Measurements from ENCODE around the gene AKAP1.
A peak's percentile ranks its signal among the peaks of the same experiment; 100 is the strongest.
"Not testable (repeated sequence)": the region's sequence is repeated elsewhere in the genome, so short reads cannot be mapped to it uniquely, and the experiment has no call there.

The AKAP1 gene

DNA sequence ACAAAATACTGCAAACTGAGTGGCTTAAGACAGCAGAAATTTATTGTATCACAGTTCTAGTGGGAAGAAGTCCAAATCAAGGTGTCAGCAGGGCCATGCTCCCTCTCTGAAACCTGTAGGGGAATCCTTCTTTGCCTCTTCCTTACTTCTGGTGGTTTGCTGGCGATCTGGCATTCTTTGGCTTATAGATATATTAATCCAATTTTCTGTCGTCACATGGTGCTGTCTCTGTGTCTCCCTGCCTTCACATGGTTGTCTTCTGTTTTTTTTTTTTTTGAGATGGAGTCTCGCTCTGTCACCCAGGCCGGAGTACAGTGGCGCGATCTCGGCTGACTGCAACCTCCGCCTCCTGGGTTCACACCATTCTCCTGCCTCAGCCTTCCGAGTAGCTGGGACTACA lies 6.8 kb upstream of the AKAP1 start:
- no peak for DNase-seq

DNA sequence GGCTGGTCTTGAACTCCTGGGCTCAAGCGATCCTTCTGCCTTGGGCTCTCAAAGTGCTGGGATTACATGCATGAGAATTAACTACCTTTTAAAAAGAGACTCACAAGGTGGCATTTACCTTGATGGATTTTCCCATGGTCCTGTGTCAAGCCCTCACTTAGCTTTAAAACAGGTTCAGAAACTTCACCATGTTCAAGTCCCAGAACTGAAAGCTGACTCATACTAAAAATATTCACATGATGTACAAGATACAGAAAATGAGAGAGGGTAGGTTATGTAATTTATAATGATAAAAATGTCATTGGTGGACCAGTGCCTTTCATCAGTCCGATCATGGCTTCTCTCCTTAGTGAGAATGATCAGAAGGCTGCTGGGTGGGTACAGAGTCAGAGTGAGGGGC lies 4.3 kb upstream of the AKAP1 start:
- no peak for DNase-seq

DNA sequence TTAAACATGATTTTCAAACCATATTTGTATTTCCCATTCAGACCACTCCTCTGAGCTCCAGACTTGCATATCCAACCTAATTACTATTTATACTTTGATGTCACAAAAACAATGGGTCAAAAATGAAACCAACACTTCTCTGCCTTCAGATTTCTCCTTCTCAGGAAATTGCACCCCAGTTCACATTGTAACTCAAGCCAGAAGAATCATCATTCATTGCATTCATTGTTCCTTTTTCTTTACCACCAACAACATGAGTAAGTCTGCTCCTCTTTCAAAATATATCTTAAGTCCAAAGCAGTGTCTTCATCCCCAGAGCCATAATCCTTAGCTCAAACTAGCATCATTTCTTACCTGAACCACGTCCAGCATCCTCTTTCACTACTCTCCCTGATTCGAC lies 2.6 kb upstream of the AKAP1 start:
- no peak for DNase-seq

DNA sequence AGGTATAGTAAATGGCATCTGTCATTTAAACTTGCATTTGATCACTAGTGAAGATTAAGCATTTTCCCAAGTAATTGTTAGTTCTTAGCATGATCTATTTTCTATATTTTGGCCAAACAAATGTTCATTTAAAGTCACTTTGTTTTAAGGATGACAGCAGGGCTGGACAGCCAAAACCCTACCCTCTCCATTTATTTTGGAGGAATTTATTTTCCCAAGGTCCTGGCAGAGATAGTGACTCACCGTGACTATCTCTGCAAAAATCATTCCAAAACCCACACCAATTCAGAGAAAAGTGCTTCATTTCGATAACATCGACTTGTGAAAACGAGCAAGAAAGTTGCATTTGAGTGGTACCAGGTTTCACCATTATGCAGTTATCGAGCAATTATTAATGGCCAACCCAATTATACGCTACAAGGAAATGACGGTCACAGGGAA lies 665 bp upstream of the AKAP1 start:
- DNase-seq, result no peak

DNA sequence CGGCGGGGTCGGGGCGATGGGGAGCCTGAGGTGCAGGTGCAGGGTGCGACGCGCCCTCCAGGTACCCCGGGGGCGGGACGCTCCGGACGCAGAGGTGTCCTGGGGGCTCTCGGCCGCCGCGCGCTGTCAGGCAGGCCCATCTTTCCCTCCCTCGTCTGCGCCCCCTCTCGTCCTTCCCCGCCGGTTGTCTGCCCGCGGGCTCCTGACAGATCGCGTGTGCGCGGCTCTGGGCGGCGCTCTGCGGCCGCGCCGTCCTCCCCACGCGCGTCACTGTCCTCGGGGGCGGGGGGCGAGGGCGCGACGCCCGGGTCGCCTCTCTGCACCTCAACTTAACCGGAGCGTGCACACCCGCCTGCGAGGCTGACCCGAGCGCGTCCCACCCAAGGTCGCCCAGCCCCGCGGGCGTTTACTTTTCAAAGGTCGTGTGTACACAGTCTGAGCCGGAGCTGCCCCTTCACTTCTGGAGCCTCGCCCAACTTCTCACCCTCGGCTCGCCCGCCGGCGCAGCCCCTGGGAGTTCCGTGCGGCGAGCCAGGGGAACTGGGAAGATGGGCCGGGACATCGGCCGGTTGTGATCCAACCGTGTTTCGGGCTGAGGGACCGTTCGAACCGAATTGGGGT lies 512 bp downstream of the AKAP1 start:
- DNase-seq, result peak; percentile 90

DNA sequence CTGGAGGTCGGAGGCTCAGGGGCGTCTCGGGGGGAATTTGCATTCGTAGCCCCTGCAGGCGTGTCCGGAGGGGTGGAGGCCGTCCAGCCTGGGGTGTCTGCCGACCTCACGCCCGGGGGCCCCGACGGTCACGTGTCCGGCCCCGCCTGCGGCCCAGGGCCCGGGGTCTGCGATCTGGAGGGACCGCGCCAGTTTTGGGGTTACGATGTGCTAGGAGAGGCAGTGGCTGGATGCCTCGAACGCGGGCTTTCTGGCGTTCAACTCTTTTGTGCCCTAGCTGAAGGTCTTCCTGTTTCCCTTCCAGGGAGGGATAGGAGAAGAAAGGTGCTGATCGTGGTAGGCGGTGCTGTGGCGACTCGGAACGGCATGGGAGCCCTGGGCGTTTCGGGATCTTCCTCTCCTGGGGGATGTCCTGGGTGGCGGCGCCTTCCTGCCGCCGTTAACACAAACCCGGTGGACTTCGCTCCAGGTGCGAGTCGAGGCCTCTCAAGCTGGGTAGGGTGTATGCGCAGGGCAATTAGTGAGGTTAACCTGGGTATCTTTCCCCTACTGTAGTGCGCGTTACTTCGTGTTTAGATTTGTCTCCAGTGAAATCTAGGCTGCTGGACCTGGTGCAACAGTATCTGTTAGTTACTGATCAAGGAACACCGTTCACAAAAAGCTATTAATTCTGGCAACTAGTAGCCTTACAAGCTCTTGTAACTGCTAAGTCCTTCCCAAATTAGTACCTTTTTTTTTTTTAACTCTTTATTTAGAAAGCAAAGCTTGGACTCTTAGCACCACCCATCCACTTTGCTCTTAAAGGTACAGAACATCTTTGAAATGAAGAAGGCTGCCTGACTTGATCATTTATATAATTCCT lies 1.3 kb downstream of the AKAP1 start:
- peak; percentile 66 for DNase-seq

DNA sequence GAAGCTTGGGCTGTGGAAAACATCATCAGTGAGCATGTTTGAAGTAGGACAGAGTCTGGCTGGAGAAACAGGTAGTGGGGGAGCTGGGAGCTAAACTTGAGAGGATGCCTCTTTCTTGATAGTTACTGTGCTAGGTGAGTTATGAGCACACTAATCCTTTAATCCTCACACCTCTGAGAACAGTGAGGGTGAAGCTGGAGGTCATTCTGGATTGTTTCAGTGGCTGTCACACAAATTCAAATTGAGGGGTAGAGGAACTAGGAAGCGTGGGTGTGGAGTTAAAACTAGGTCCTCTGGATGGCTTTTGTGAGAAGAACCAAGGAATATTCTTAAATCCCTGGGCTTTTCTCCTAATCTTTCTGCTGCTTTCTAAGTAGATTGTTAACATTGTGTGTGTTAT lies 3.3 kb downstream of the AKAP1 start:
- no peak for DNase-seq

DNA sequence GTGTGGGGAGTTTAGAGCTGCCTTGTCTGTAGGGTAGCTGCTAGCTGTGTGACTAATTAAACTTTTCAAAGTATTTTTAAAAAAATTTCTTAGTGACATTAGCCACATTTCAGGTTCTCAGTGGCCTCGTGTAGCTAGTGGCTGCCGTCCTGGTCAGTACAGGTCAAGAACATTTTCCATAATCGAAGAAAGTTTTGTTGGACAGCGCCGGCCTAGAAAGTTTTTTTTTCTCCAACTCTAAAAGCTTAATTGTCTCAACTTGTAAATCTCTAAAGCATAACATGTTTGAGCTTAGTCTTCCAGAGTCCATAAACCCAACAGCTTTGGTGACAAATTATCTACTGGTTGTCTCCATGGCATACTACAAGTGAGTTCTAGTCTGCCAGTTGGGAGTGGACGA lies 4.3 kb downstream of the AKAP1 start:
- no peak for DNase-seq

DNA sequence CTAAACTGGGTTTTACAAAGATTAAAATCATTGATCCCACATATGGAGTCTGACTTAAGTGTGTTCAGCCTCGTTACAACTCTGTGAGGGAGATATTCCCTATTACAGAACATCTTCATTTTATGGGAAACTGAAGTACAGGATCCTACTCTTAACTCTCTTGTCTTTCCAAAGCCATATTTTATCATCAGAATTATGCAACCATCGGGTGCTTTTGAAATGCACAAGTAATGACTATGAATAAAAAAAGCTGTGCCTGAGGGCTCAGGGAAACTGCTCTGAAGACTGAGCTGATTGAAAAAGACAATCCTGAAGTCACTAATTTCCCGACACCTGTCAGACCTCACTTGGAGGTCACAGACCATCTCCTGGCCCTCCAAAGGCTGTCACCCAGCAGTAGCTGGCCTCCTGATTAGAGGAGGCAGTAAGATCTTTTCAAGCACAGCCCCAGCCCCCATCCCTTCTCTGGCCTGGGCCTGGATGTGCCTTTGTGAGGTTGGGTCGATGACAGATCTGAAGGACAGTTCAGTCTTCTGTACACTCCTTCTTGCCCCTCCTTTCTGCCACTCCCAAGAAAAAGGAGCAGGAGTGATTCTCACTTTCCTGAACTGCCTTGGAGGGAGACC lies 5.6 kb downstream of the AKAP1 start:
- no peak for DNase-seq

DNA sequence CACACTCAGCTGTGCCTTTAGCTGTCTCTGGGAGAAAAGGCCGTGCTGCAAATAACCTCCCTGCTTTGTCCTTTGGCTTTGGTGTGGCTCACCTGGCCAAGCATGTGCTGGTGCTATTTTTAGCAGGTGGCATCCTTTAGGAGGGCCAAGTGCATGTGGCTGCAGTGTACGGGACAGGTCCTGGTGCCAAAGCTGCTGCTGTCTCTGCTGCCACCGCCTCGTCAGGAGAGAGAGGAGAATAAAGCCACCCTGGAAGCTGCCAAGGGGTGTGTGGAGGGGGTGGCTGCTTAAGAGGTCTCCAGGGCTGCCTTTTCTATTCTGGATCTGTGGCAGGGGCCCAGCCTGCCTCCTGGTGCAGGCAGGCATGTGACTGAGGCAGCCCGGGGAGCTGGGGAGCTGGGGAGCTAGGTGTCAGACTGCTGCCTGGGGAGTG lies 6.2 kb downstream of the AKAP1 start:
- no peak for DNase-seq

DNA sequence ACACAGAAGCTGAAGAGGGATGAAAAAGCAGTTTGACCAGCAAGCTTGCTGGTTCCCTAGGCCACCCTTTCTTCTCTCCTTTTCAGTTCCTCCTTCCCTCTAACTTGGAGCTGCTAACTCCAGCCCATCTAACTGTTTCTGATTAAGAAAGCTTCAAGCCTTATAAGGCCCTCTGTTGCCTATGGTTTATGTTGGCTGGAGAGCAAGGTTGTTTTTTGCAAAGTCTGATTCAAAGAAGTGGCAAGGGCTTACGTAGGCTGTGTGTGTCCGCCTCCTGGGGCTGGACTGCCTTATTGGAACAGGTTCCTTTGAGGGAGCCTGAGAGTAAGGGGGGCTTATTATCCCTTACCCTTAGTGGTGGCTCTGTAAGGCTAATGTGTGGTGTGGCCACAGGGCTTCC lies 7.1 kb downstream of the AKAP1 start:
- DNase-seq, result no peak

DNA sequence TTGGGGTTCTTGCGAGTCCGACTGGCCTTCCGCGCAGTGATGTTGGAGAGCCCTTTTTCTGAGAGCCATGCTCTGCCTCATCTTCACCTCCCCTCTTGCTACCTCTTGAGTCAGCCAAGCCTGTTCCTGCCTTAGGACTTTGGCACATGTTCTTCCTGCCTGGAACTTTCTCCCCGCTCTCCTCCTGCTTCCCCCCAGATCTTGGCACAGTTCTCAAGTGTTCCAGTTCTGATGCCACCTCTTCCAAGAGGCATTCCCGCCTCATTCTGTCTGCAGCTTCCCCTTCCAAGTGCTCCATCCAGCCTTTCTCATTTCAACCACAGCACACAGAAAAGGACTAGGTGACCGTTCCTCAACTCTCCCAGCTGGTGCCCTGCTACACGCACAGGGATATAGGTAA lies 7.7 kb downstream of the AKAP1 start:
- DNase-seq, result no peak

DNA sequence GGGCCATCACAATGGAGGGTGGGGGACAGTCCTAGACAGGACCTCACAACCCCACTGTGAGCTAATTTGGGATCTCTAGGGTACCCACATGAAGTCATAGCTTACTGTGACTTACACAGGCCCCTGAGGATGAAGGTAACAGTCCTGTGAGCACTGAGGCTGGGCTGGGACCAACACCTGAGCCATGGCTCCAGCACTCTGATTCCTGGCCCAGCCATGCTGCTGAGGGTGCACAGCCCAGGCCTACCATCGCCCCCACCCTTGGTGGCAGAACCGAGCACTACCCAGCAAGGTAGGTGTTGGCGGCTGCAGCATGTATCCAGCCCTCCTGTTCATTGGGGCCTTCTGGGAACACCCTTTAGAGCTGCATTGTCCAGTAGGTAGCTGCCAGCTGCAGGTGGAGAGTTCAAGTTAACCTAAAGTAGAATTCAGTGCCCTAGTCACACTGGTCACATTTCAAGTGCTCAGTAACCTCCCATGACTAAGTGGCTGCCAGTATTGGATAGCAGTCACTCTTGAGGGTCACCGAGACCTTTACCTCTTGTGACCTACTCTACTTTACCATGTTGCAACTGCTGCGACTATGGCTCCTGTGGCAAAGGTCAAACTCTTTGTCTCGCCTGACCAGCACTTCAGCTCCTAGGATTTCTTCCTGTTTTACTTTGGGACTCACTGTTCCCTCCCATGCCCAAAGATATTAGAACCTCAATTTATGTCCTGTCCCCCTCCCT lies 11.6 kb downstream of the AKAP1 start:
- no peak for DNase-seq

DNA sequence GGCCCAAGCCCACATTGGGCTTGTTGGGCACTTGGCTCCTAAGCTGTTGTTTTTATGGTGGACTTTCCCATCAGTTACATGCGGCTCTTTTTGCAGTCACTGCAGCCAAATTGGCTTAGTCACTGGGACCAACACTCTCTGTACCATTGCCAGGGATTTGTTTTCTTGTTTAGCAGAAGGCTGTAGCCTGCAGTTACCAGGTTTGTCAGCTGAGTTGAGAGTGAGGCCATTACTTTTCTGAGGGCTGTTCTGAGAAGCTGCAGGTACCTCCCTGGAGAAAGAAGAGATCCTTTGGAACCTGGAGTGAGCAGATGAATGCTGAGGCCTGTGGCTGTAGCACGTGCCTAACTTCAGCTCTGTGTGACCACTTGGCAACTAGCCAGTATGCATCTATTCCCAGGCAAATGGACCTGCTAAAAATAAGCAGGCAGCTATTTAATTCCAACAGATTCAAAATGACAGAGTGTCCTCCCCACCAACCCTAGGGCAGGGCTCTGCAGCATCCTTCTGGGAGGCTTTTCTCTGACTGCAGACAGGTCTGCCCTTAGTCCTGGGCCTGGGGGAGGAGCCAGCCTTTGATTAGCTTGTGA lies 12.9 kb downstream of the AKAP1 start:
- DNase-seq, result no peak

DNA sequence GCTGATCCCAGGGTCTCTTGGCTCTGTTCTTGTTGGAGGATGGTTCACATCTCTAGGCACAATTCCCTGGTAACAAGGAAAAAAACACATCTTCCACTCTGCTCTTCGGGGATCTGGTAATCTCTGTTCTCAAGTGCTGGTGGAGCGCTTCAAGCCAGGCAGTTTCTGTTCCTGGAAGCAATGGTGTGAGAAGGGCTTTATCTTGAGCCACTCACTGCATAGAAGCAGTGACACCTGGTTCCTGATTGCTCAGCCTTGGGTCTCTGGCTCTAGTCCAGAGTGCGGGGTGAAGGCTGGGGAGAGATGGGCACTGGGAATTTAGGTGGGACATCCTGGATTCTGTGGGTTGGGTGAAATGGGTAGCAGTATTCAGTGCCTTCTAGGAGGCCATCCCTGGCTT lies 14.1 kb downstream of the AKAP1 start:
- DNase-seq, result no peak

DNA sequence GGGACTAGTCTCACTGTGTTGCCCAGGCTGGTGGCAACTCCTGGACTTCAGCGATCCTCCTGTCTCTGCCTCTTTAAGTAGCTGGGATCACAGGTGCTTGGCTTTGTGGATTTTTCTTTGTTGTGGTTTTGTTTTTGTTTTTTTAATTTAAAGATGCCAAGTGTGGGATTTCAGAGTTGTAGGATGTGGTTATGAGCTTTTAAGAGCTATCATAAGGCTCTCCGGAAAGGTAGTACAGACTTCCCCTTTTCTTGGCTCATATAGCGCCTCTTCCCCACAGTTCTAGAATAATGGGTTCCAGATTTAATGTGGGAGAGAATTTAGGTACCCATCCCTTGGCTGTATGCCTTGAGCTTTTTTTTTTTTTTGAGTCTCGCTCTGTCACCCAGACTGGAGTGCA lies 17.1 kb downstream of the AKAP1 start:
- no peak for DNase-seq

DNA sequence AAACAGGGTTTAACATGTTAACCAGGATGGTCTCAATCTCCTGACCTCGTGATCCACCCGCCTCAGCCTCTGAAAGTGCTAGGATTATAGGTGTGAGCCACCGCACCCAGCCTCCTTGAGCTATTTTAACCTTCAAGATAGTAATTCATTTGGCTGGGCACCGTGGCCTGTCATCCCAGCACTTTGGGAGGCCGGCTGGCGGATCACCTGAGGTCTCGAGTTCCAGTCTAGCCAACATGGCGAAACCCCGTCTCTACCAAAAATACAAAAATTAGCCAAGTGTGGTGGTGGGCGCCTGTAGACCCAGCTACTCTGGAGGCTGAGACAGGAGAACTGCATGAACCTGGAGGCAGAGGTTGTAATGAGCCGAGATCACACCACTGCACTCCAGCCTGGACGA lies 17.6 kb downstream of the AKAP1 start:
- not testable (repeated sequence) for DNase-seq

DNA sequence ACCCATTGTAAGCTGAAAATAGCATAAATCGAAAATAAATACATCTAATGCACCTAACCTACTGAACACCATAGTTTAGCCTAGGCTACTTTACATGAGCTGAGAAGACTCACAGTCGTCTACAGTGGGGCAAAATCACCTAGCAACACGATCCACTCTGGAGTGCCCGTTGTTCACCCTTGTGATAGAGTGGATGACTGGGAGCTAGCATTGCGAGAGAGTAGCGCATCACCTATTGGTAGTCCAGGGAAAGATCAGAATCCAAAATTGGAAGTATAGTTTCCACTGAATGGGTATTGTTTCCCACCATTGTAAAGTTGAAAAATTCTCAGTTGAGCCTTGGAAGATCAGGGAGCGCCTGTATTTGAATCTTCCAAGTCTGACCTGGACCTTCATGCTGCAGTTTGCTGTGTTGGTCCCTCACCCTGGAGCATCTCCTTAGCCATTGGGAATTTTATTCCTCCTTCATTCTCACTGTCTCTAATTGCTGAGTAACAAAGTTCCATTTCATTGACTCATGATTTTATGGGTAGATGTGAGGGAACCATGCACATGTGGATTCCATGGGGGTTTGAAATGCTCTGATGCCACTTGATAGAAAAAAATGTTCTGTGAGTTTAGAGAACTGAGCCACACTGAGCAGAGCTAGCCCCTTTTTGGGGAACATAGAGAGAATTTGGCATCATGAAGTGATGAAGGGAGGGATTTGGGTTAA lies 19.6 kb downstream of the AKAP1 start:
- DNase-seq, result no peak

DNA sequence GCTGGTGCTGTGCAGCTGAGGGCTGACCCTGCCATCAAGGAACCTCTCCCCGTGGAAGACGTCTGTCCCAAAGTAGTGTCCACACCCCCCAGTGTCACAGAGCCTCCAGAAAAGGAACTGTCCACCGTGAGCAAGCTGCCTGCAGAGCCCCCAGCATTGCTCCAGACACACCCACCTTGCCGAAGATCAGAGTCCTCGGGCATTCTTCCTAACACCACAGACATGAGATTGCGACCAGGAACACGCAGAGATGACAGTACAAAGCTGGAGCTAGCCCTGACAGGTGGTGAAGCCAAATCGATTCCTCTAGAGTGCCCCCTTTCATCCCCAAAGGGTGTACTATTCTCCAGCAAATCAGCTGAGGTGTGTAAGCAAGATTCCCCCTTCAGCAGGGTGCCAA lies 20.5 kb downstream of the AKAP1 start:
- DNase-seq, result no peak

DNA sequence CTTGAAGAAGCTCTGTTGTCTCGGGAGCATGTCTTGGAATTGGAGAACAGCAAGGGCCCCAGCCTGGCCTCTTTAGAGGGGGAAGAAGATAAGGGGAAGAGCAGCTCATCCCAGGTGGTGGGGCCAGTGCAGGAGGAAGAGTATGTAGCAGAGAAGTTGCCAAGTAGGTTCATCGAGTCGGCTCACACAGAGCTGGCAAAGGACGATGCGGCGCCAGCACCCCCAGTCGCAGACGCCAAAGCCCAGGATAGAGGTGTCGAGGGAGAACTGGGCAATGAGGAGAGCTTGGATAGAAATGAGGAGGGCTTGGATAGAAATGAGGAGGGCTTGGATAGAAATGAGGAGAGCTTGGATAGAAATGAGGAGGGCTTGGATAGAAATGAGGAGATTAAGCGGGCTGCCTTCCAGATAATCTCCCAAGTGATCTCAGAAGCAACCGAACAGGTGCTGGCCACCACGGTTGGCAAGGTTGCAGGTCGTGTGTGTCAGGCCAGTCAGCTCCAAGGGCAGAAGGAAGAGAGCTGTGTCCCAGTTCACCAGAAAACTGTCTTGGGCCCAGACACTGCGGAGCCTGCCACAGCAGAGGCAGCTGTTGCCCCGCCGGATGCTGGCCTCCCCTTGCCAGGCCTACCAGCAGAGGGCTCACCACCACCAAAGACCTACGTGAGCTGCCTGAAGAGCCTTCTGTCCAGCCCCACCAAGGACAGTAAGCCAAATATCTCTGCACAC lies 21.2 kb downstream of the AKAP1 start:
- no peak for DNase-seq

DNA sequence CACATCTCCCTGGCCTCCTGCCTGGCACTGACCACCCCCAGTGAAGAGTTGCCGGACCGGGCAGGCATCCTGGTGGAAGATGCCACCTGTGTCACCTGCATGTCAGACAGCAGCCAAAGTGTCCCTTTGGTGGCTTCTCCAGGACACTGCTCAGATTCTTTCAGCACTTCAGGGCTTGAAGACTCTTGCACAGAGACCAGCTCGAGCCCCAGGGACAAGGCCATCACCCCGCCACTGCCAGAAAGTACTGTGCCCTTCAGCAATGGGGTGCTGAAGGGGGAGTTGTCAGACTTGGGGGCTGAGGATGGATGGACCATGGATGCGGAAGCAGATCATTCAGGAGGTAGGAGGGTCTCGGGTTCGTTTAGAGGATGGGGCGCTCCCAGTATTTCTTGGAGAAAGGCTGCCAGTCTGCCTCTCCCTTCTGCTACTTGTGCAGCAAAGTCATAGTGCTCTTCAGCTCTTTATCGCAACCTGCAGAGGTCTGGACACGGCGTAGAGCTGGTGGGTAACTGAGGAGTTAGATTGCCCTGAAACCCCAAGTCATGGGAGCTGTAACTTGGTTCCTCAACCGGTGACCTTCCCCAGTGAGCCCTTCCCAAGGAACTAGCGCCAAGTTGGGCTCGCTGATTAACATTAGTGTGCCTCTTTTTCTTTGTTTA lies 21.9 kb downstream of the AKAP1 start:
- DNase-seq, result no peak

Measured in retina (tissue), 1 donor.